SK-N-SH (cell line): Measurements from ENCODE around the gene TMEM198. TPM values are rescaled to one million over a fixed set of nuclear protein-coding genes. Genes with fewer than 3 reads are reported as not detected.

Source experiments
- CTCF ChIA-PET: fragments of 300-600, 350-600 bp; formaldehyde crosslinking; extraction: SDS; loops from one replicate; lab custom pipeline; 2021; lab: Yijun Ruan, JAX
- POLR2A ChIA-PET: fragments of 350-600 bp; sonication (Branson Sonifier 250); formaldehyde crosslinking; extraction: SDS; loops from one replicate; lab custom pipeline; 2020; ENCODE audit warnings: antibody characterized with exemption, inconsistent platforms; lab: Yijun Ruan, JAX
- DNase-seq: peaks from one replicate; pipeline ENCODE4 v3.0.0; 2012
- H2AFZ ChIP-seq: fragments of 200-600 bp; sonication (generic); 2 replicates; pipeline ENCODE4 v1.8.1; 2016; ENCODE audit warnings: antibody characterized with exemption, mild to moderate bottlenecking, low read depth
- H3F3A ChIP-seq: fragments of 200-600 bp; sonication (generic); replicated peaks from 2 replicates; pipeline ENCODE3; 2016; ENCODE audit warnings: antibody characterized with exemption, mild to moderate bottlenecking; ENCODE audit not compliant: insufficient read depth
- H3K27ac ChIP-seq, 2 experiments: fragments of 200-500 bp in 1 of 2; fragments of 200-600 bp in 1 of 2; sonication (Bioruptor generic) in 1 of 2; sonication (generic), shearing (Covaris generic) in 1 of 2; 2 replicates each; pipeline versions ENCODE4 v1.5.1 to v1.6.1; 2014 to 2016; ENCODE audit warnings: low read depth in 2 of 2, inconsistent platforms in 1 of 2, low read length in 1 of 2, mild to moderate bottlenecking in 1 of 2, mixed read lengths in 1 of 2
- H3K27me3 ChIP-seq: fragments of 200-600 bp; sonication (generic), shearing (Covaris generic); 2 replicates; pipeline ENCODE4 v1.6.1; 2016; ENCODE audit warnings: mixed run types; ENCODE audit not compliant: insufficient read depth
- H3K36me3 ChIP-seq, 2 experiments: fragments of 200-500 bp in 1 of 2; fragments of 200-600 bp in 1 of 2; sonication (Bioruptor generic) in 1 of 2; sonication (generic) in 1 of 2; replicated peaks in 1 of 2; 2 replicates each; pipeline versions ENCODE3 to v1.5.1; 2014 to 2016; ENCODE audit warnings: low read length in 1 of 2, mild to moderate bottlenecking in 1 of 2; ENCODE audit not compliant: insufficient read depth in 2 of 2, control insufficient read depth in 1 of 2
- H3K4me1 ChIP-seq, 2 experiments: fragments of 200-500 bp in 1 of 2; fragments of 200-600 bp in 1 of 2; sonication (Bioruptor generic) in 1 of 2; sonication (generic), shearing (Covaris generic) in 1 of 2; 2 replicates each; pipeline versions ENCODE4 v1.5.1 to v1.6.1; 2014 to 2016; ENCODE audit warnings: low read depth in 1 of 2, low read length in 1 of 2, mixed run types in 1 of 2; ENCODE audit not compliant: insufficient read depth in 2 of 2, control insufficient read depth in 1 of 2
- H3K4me2 ChIP-seq: fragments of 200-600 bp; sonication (generic), shearing (Covaris generic); 2 replicates; pipeline ENCODE4 v1.6.1; 2017; ENCODE audit warnings: mixed run types
- H3K4me3 ChIP-seq, 2 experiments: fragments of 200-500 bp in 1 of 2; fragments of 200-600 bp in 1 of 2; sonication (Bioruptor generic) in 1 of 2; sonication (generic), shearing (Covaris generic) in 1 of 2; 2 replicates each; pipeline versions ENCODE4 v1.5.1 to v1.8.1; 2014 to 2016; ENCODE audit warnings: low read depth in 2 of 2, inconsistent platforms in 1 of 2, low read length in 1 of 2, mild to moderate bottlenecking in 1 of 2, mixed read lengths in 1 of 2, moderate library complexity in 1 of 2
- H3K79me2 ChIP-seq: fragments of 200-600 bp; sonication (generic); 2 replicates; pipeline ENCODE4 v1.8.1; 2017; ENCODE audit warnings: mild to moderate bottlenecking; ENCODE audit not compliant: insufficient read depth
- H3K9ac ChIP-seq: fragments of 200-600 bp; sonication (generic); 2 replicates; pipeline ENCODE4 v1.6.1; 2017; ENCODE audit warnings: mixed run types
- H3K9me2 ChIP-seq: fragments of 200-600 bp; sonication (generic); 2 replicates; pipeline ENCODE4 v1.6.1; 2017; ENCODE audit warnings: mixed run types
- H3K9me3 ChIP-seq: fragments of 200-600 bp; sonication (generic); 2 replicates; pipeline ENCODE4 v1.6.1; 2017; ENCODE audit warnings: mixed run types, mild to moderate bottlenecking, moderate library complexity
- H4K20me1 ChIP-seq: fragments of 200-600 bp; sonication (generic); 2 replicates; pipeline ENCODE4 v1.6.1; 2017; ENCODE audit warnings: mild to moderate bottlenecking, mixed run types; ENCODE audit not compliant: insufficient read depth
- ELF1 ChIP-seq: IDR thresholded peaks from 2 replicates; pipeline ENCODE4 v1.4.0; 2012
- EP300 ChIP-seq, 2 experiments: IDR thresholded peaks; 2 replicates each; pipeline versions ENCODE4 v1.4.0 to v1.6.1; 2012; ENCODE audit warnings: borderline replicate concordance in 1 of 2, low read depth in 1 of 2, low read length in 1 of 2
- EZH2phosphoT487 ChIP-seq: fragments of 200-600 bp; sonication (generic); IDR thresholded peaks from 2 replicates; pipeline ENCODE4 v1.6.1; 2017; ENCODE audit warnings: low read depth, mixed run types, mild to moderate bottlenecking, antibody characterized with exemption, moderate library complexity, borderline replicate concordance
- FOXJ3 ChIP-seq: sonication (generic); formaldehyde crosslinking; IDR thresholded peaks from 2 replicates; pipeline ENCODE4 v1.5.1; 2020; ENCODE audit warnings: mild to moderate bottlenecking, missing genetic modification reagents
- GABPA ChIP-seq: IDR thresholded peaks from 2 replicates; pipeline ENCODE4 v1.4.0; 2012; ENCODE audit warnings: low read depth, mild to moderate bottlenecking
- GATA2 ChIP-seq: sonication (generic); formaldehyde crosslinking; IDR thresholded peaks from 2 replicates; pipeline ENCODE4 v1.5.0; 2020; ENCODE audit warnings: mild to moderate bottlenecking, missing genetic modification reagents
- IRF3 ChIP-seq: fragments of 150-350 bp; IDR thresholded peaks from 2 replicates; pipeline ENCODE4 v1.6.1; 2016; ENCODE audit warnings: mild to moderate bottlenecking, low read depth, low read length
- MEF2A ChIP-seq: IDR thresholded peaks from 2 replicates; pipeline ENCODE4 v1.4.0; 2012; ENCODE audit warnings: low read depth, borderline replicate concordance
- MXI1 ChIP-seq: IDR thresholded peaks from 2 replicates; pipeline ENCODE4 v1.6.1; 2012; ENCODE audit warnings: mild to moderate bottlenecking, low read depth, low read length, improper control_type of control experiment
- NRF1 ChIP-seq: IDR thresholded peaks from 2 replicates; pipeline ENCODE4 v1.6.1; 2012; ENCODE audit warnings: low read depth, mild to moderate bottlenecking, low read length
- RCOR1 ChIP-seq: fragments of 150-350 bp; IDR thresholded peaks from 2 replicates; pipeline ENCODE4 v1.6.1; 2017; ENCODE audit warnings: antibody characterized with exemption, low read length
- REST ChIP-seq: IDR thresholded peaks from 2 replicates; pipeline ENCODE4 v1.6.1; 2012; ENCODE audit warnings: mild to moderate bottlenecking, low read depth, low read length, moderate library complexity
- RXRA ChIP-seq: IDR thresholded peaks from 2 replicates; pipeline ENCODE4 v1.4.0; 2012; ENCODE audit warnings: low read depth, mild to moderate bottlenecking, borderline replicate concordance
- SIN3A ChIP-seq: IDR thresholded peaks from 2 replicates; pipeline ENCODE4 v1.6.1; 2012; ENCODE audit warnings: low read depth, mild to moderate bottlenecking, low read length, moderate library complexity, borderline replicate concordance
- SMC3 ChIP-seq: IDR thresholded peaks from 2 replicates; pipeline ENCODE4 v1.6.1; 2012; ENCODE audit warnings: low read depth, low read length, improper control_type of control experiment
- TAF1 ChIP-seq: IDR thresholded peaks from 2 replicates; pipeline ENCODE4 v1.6.1; 2012; ENCODE audit warnings: low read depth, mild to moderate bottlenecking, low read length, moderate library complexity, borderline replicate concordance
- USF1 ChIP-seq: IDR thresholded peaks from 2 replicates; pipeline ENCODE4 v1.4.0; 2012; ENCODE audit warnings: low read depth, borderline replicate concordance
- WGBS: methylation state at CpG from one replicate; pipeline ENCODE4 v1.1.6; 2017; ENCODE audit warnings: low lambda C conversion rate; 5-methylcytosine and 5-hydroxymethylcytosine counted together
- polyA plus RNA-seq, 3 experiments: library from polyadenylated mRNA; depleted of rRNA; stranded (reverse); fragments of >200 nt; gene quantifications; 2 replicates each; pipeline ENCODE4 v1.2.3, GENCODE V29; 2012
- TF ChIP-seq, protein P1 (sequence below): IDR thresholded peaks from 2 replicates; pipeline ENCODE4; 2012

The TMEM198 gene
- polyA plus RNA-seq, 1 of the 3 experiments (the other 2 are of a cell fraction), result 4.7 TPM

DNA sequence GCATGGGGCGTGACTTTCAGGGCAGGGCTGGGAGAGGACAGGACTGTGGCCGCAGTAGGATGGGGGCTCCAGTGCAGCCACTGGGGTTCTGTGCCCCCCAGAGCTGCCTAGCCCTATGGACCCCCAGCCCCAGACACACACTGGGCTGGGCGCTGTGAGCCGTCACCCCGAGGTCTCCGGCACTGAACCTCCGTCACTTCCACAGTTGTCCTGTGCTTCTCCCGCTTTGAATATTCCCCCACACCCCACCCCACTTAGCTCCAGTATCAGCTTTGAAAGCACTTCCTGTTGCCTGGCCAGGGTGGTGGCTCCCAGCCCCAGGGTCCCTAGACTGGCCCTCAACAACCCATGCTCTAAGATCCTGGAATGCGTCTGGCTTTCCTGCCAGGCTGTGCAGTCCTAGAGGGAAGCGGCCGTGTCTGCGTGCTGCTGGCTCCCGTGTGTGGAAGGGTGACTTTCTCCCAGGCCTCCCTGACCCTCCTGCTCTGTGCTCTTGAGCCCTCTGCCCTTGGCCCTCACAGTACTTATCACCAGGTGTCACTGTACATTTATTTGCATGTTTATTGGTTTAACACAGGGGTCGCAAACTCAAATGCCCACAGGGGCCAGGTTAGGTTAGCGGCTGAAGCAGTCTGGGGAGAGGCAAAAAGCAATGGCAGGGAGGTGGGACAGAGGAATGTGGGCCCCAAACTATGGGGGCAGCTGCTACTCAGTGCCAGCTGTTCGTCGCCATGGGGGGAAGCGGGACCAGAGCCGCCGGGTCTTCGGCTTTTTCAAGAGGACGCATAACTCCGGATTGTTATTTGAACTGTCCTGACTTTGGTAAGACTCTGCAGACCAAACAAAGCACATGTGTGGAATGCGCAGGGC is 17.6 kb downstream of the TMEM198 start:
- TF ChIP-seq EP300 (IDR thresholded peaks at IDR 0.05; ENCODE audit: borderline replicate concordance in 1 of 2, low read depth in 1 of 2, low read length in 1 of 2) (no peak), NRF1 (no peak), MEF2A (no peak), EZH2phosphoT487 (no peak), REST (no peak), ELF1 (no peak), FOXJ3 (CRISPR knock-in tag) (no peak), TAF1 (no peak), SMC3 (no peak), MXI1 (no peak), SIN3A (no peak), RCOR1 (no peak), IRF3 (no peak), GATA2 (CRISPR knock-in tag) (no peak), USF1 (no peak), GABPA (no peak), RXRA (no peak)
- TF ChIP-seq, protein P1, sequence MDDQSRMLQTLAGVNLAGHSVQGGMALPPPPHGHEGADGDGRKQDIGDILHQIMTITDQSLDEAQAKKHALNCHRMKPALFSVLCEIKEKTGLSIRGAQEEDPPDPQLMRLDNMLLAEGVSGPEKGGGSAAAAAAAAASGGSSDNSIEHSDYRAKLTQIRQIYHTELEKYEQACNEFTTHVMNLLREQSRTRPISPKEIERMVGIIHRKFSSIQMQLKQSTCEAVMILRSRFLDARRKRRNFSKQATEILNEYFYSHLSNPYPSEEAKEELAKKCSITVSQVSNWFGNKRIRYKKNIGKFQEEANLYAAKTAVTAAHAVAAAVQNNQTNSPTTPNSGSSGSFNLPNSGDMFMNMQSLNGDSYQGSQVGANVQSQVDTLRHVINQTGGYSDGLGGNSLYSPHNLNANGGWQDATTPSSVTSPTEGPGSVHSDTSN, result no peak
- TF ChIP-seq, all 33 proteins: peak for 0
- no peaks in the 10 kb centered on the region for H3K9me3 ChIP-seq
- POLR2A ChIA-PET, result interaction anchor here (1.1 to 3.6 kb wide), 5 partner anchors 9 to 68 kb away, joined by 3 to 18 read pairs (median 9); partner anchors contain the start of genes OBSL1 and STK11IP
- WGBS, result 90% methylated on average over 21 of the region's 24 CpGs
- peaks cover 0 to 10% of the 10 kb centered on the region in 2 experiments; a peak in 1 of 4 replicates for H3K4me1 ChIP-seq
- peaks cover 3 to 14% of the 10 kb centered on the region in 2 experiments for H3K36me3 ChIP-seq
- H3K79me2 ChIP-seq, result no peaks in the 10 kb centered on the region
- H3K9ac ChIP-seq, result no peak overlapping the region
- H3K4me2 ChIP-seq, result no peak overlapping the region
- no peak overlapping the region for H2AFZ ChIP-seq
- H3K9me2 ChIP-seq, result no peaks in the 10 kb centered on the region
- H3K4me3 ChIP-seq, result no peak overlapping the region
- H3K27me3 ChIP-seq, result no peaks in the 10 kb centered on the region
- CTCF ChIA-PET, result interaction anchor here (0.7 to 7.5 kb wide), 25 partner anchors 9 to 262 kb away, joined by 3 to 107 read pairs (median 8); partner anchors contain the start of genes CHPF, INHA, OBSL1 and STK11IP
- no peaks in the 10 kb centered on the region for H4K20me1 ChIP-seq
- H3K27ac ChIP-seq, result no peak overlapping the region
- peaks cover 2% of the 10 kb centered on the region for H3F3A ChIP-seq
- DNase-seq, result peak; percentile 51
